HG03045 (cell line): ENCODE data around the gene RRAGD.
A peak's percentile ranks its signal among the peaks of the same experiment; 100 is the strongest.

Experiments
- ATAC-seq: cut with Tn5 transposase; IDR thresholded peaks from one replicate; pipeline ENCODE4 v1.9.1; 2021; ENCODE audit warnings: mild to moderate bottlenecking, moderate library complexity; ENCODE audit not compliant: unreplicated experiment

Gene RRAGD

DNA sequence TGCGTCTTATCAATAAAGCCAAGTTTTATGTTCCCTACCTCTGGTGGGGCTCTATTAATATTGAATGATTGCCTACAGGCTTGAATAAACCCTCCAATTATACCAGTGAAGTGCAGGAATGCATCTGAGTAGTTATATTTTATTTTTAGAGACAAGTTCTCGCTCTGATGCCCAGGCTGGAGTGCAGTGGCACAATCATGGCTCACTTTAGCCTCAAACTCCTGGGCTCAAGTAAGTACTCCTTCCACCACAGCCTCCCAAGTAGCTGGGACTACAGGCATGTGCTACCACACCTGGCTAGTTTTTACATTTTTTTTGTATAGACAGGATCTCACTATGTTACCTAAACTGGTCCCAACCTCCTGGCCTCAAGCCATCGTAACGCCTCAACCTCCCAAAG, 33.4 kb downstream of the RRAGD start:
- no peak for ATAC-seq

DNA sequence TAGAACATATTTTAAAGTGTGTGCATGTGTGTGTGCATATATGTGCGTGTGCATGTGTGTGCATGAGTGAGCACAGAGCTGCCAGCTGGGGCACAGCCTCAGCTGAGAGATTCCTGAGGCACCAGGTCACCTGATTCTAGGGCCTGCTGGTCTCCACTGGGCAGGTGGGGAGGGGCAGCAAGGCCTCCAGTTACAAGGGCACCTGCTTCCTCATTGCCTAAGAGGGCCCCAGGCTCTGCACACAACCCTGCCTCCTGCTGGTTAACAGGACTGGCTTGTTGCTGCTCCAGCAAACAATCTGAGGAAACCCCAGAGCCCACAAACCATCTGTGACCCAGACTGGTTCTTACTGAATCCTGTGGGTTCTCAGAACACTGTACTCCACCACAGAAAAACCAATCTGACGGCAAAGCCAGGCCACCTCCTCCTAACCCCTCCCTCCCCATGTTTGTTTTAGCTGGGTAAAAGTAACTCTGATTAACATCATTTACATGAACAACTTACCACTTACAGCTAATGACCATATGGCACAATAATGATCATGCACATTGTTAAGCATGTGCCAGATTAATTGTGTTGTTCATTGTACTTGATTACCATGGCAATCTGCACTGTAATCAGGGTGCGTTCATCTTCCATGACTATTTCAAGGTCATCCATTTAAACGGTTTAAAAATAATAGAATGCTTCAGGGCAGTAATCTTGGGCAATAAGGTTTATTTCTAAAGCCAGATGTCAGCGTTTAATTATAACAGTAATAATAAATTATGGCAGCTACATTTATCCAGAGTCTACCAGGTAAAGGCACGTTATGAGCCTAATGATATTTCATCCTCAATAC, 36.4 kb downstream of the RRAGD start:
- ATAC-seq: peak; percentile 84

DNA sequence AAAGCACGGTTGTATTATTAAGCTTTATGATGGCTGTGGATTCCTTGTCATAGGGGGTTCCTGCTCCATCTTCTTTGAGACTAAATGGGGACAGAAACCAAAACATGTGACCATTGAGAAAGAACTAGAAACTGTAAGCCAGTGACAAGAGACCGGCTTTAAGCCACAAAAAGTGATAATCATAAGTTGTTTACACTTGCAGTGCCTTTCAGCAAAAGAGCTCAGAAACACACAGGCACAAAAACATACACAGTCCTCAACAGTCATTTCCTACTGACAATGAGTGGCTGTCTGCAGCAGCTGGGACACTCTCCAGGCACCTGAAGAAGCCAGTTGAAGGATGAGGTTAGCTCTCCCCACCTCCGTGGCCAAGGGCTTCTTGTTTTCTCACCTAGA, 39.6 kb downstream of the RRAGD start:
- peak; percentile 48 for ATAC-seq

GRCh38 chr6:89371849-89372505, 40.1 kb downstream of the RRAGD start:
- peak; percentile 69 for ATAC-seq

DNA sequence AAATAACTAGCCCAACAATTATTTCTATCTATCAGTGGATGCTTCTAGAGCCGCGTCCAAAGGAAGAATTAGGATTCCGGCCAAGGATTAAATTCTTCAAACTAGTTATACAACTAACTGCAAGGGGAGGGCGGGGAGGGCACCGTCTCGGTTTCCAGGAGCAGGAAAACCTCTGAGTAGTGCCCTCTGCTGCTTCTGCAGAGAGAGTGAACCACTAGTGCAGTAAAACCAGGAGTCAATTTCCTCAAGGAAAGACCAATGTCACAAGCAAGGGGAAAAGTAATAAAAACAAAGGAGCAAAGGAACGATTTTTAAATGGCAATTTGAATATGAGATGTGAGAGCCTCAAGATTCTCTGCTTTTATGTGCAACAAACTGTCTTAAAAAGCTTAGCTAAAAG, 43.1 kb downstream of the RRAGD start:
- no peak for ATAC-seq

GRCh38 chr6:89368107-89368506, 44.0 kb downstream of the RRAGD start:
- ATAC-seq: no peak

DNA sequence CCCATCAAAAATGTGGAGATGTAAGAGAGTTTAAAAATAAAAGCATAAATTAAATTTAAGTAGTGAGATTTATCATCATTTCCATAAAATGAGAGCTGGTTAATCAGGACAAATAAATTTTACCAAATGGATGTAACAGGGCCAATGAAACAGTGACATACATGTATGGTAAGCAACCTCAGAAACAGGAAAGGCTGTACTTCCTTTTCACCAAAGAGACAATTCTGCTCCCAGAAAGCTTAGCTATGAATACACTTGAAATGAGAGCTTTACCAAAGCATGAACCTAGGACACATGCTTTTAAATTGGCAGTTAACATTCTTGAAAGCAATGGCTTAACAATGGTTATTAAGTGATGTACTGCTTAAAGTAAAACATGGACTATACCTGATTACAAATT, 47.5 kb downstream of the RRAGD start:
- ATAC-seq: no peak

GRCh38 chr6:89361171-89361570, 50.9 kb downstream of the RRAGD start:
- ATAC-seq: no peak

DNA sequence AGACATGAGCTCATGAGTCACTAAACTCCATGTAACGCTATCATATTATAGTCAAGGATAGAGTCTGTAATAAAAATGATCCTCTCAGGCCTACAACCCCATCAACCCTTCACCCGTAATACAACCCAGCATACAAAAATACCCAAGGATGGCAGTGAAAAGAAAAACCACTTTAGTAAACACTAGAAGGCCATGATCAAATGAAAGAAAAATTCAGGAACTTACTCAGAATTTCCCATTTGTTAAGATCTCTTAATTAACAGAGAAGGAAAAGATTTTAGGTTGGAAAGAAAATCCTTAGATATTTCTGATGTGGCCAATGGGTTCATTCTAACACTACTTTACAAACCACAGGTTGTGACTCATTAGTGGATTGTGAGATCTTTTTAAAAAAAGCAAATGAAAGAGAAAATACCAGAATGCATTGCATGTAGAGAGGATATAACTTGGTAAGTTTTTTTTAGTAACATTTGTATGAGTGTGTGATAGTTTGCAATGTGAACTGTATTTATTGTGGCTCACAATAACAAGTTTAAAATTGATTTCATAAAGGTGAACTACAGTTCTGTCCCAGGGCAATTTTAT, 51.6 kb downstream of the RRAGD start:
- peak; percentile 37 for ATAC-seq

DNA sequence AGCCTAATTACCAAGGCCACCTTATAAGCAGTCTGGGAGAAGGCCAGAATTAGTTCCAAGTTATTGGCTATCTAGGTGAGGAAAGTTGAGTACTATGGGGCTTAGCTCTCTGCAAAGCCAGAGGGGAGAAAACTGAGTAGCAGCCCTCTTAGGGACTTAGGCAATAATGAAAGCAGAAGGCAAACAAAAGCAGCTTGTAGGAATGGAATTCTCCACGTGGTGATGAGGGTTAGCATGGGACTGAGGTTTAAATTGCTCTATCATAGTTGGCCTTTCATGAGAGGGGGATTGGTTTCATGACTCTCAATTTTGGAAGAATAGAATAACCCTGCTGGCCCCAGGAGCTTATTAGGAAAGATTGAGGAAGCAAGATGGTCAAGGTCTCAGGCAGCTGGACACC, 52.5 kb downstream of the RRAGD start:
- no peak for ATAC-seq

GRCh38 chr6:89357390-89357789, 54.7 kb downstream of the RRAGD start:
- ATAC-seq: peak; percentile 47

DNA sequence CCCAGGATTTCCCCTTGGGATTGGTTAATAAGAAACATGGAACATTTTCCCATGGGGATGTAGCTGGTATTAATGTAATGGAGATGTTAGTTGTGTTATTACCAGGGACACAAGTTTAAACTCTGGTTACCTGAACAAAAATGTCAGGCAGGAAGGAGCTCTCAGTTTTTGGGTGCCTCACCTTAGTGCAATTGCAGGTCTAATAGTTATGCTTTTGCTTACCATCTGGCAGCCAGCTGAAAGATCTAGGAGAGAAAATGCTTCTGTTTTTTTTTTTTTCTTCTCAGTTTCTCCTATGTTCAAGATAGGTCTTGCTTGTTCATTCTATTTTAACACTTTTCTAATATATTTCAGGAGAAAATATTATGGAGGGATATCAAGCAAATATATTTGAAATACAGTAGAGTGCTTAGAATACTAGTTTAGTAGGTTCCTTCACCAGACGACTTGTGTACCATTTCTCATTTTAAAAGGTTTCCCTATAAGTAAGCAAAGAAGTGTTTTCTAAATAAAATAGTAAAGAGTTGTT, 55.4 kb downstream of the RRAGD start:
- ATAC-seq: no peak

DNA sequence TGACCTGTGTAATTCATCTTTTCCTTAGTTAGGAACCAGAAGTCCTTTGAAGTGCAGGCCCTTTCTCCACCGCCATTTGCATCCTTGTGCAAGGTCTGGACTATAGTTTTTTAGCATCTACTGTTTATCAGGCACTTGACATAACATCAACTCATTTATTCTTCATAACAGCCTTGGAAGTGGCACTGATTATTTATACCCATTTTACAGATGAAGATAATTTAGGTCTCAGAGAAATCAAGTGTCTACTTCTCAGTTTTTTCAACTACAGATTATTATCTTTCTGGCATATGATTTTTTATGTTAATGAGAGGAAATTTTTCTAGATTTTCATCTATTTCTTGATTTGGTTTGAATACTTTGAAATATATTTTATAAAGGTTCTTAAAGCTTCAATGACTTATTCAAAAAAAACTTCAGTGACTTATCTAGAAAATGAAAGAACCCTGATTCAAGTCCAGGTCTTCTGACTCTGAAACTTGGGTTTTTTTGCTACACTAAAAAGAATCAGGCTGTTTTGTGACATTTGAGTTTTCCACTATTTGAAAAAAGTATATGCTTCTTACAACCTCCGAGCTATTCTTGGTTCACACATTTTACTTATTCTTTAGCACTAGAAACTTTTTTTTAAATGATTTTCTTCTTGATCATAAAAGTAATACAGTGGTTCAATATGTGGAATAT, 56.4 kb downstream of the RRAGD start:
- no peak for ATAC-seq

DNA sequence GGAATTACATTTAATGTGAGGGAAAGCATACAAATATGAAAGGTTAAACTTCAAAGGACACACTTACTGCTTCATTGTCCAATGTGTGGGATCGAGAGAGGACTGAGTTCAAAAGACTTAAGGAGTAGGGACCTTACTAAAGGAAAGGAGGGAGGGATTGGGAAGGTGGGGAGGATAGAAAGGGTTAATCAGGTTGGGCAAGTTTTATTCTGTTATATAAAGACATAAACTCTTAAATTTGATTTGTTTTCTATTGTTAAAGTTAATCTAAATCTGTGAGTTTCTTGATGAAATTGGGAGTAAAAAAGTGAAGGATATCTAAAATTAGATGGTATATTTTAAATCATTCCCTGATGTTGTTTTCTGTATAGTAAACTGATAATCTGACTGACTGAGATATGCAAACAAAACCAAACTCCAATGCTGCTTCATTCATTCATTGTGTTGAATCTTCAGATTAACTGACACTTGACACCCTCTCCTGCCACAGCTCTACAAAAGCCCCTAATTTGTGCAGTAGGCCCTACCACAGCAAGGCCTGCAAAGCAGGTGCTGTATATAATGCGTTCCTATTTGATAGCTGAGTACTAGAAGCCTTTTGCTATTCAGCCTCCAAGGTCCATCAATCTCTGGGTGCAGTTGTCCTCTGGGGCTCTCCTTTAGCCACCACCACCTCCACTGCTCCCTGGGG, 58.2 kb downstream of the RRAGD start:
- no peak for ATAC-seq

GRCh38 chr6:89353118-89353556, 58.9 kb downstream of the RRAGD start:
- no peak for ATAC-seq

GRCh38 chr6:89352278-89353117, 59.6 kb downstream of the RRAGD start, which contains the start of gene UBE2J1:
Gene UBE2J1, minus strand, starts transcription at chr6:89352722. Its CDS starts 153 bp downstream, at chr6:89352569.
- peak; percentile 60 for ATAC-seq

DNA sequence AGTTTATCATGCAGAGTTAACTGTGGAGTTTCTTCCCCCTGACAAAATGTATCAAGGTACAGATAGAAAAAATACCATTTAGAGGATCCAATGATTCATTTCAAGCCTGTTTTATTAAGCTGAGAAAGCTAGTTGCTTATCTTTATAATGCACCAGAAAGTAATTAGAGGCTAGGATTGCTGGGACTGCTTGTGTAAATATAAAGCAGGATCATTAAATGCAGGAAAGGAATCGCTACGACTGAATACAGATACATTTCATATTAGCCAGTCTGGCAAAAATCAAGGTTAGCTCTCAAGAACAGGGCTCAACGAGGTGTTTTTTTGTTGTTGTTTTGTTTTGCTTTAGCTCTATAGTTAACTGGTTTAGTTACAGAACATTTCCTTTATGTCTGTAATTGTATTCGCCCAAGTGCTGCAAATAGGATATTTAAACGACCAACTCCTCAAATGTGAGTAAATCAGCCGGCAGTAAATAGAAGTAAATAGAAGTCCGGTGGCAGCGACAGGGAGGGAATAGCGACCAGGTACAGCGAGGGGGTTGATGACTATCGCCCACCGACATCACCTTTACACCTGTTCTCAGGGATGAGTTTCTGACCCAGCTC, 60.3 kb downstream of the RRAGD start:
- no peak for ATAC-seq

GRCh38 chr6:89350281-89350966, 61.6 kb downstream of the RRAGD start:
- no peak for ATAC-seq

- ATAC-seq: no peak
Observed at GRCh38 chr6:89348372-89348771, 63.7 kb downstream of the RRAGD start.
